GM12892 (cell line): ENCODE data around the gene ARPP21.

Source experiments
- POLR2A ChIP-seq: IDR thresholded peaks from 2 replicates; pipeline ENCODE4 v1.6.1; 2011; ENCODE audit warnings: low read depth, low read length, control low read depth
- POLR2AphosphoS5 ChIP-seq: IDR thresholded peaks from 2 replicates; pipeline ENCODE4 v1.6.1; 2011; ENCODE audit warnings: low read depth, low read length, control low read depth

GRCh38 chr3:35739181-35739809, 100.0 kb downstream of the ARPP21 start:
- no peak for TF ChIP-seq POLR2AphosphoS5
- TF ChIP-seq POLR2A: no peak
